Measurements from ENCODE around the gene PAGR1. TPM values are rescaled to one million over a fixed set of nuclear protein-coding genes. Genes with fewer than 3 reads are reported as not detected.

Gene PAGR1
- total and polyA plus RNA-seq, 2 of the 13 experiments (the other 11 are each of a cell fraction or from before 2014, with no cell fraction given) = 9.8 to 66.4 TPM

DNA sequence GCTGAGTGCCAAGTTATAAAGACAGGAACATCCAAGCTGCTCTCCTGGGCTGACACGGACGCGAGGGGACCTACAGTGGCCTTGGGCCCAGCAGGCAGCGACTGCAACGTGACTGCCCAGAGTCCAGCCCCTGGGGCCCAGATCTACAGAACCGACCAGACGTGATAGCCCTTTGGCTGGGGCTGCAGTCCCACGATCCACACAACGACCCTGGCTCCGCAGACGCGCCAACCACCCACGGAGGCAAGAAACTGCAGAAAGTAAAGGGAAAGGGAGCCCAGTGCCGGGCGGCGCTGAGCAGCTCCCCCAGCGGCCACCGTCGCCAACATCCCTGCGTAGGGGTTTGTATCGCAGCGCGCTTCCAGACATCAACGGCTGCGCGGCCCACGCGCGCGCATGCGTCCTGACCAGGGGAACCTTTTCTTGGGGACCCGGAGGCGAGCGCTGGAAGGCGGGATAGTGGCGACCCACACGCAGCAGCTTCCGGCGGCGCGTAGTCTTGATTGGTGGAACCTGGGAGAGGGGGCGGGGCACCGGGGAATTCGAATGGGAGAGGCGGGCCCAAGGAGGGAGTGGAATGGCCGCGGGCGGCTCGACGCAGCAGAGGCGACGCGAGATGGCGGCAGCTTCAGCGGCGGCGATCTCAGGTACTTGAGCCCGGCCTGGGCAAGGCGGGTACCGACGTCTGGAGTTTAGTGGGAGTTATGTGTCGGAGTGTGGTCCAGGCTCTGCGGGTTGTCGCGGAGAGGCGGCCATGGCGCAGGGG is 25.6 kb upstream of the PAGR1 start, which contains the start of gene KIF22 (continued):
- TF ChIP-seq ZBTB20 (CRISPR knock-in tag; IDR thresholded peaks at IDR 0.05; ENCODE audit: borderline replicate concordance, low read depth) (peak; percentile 68; the same call in 1 of the 2 replicates), NRL (CRISPR knock-in tag; IDR thresholded peaks at IDR 0.05; ENCODE audit: borderline replicate concordance) (peak; percentile 95; the same call in 1 of the 2 replicates), RARA (CRISPR knock-in tag; IDR thresholded peaks at IDR 0.05) (peak; percentile 32; the same call in 1 of the 2 replicates), SMAD3 (CRISPR knock-in tag; IDR thresholded peaks at IDR 0.05) (peak; percentile 86), CREM (IDR thresholded peaks at IDR 0.05) (peak; percentile 78), CREM (CRISPR knock-in tag; IDR thresholded peaks at IDR 0.05) (peak; percentile 27; the same call in 1 of the 2 replicates), NCOA2 (CRISPR knock-in tag; IDR thresholded peaks at IDR 0.05) (peak; percentile 14; the same call in 1 of the 2 replicates), ZKSCAN1 (IDR thresholded peaks at IDR 0.05; ENCODE audit: low read length) (no peak), HDAC6 (IDR thresholded peaks at IDR 0.05; ENCODE audit: low read depth, low read length) (no peak), ZBTB1 (CRISPR knock-in tag; IDR thresholded peaks at IDR 0.05; ENCODE audit: borderline replicate concordance) (no peak), STAG1 (CRISPR knock-in tag; IDR thresholded peaks at IDR 0.05) (peak; percentile 75), KLF6 (CRISPR knock-in tag; IDR thresholded peaks at IDR 0.05) (peak; percentile 74; the same call in 1 of the 2 replicates), ZNF232 (CRISPR knock-in tag; IDR thresholded peaks at IDR 0.05; ENCODE audit: borderline replicate concordance) (no peak), SIN3B (IDR thresholded peaks at IDR 0.05; ENCODE audit: low read length) (peak; percentile 94)
- TF ChIP-seq, protein P1, sequence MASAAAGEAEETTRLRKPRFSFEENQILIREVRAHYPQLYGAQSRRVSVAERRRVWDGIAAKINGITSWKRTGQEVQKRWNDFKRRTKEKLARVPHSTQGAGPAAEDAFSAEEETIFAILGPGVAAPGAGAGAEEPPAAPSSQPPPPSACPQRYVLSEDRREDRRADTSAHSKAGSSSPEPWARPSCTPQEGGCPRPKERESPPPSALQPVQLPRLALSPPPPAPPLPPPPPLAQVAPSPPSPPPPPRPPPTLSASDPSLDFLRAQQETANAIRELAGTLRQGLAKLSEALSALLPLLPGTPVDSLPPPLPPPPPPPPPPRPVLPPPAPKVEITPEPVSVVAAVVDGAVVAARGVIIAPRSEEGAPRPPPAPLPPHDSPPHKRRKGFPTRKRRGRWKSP (CRISPR knock-in tag; IDR thresholded peaks at IDR 0.05) = peak; percentile 90
- TF ChIP-seq, protein P2, sequence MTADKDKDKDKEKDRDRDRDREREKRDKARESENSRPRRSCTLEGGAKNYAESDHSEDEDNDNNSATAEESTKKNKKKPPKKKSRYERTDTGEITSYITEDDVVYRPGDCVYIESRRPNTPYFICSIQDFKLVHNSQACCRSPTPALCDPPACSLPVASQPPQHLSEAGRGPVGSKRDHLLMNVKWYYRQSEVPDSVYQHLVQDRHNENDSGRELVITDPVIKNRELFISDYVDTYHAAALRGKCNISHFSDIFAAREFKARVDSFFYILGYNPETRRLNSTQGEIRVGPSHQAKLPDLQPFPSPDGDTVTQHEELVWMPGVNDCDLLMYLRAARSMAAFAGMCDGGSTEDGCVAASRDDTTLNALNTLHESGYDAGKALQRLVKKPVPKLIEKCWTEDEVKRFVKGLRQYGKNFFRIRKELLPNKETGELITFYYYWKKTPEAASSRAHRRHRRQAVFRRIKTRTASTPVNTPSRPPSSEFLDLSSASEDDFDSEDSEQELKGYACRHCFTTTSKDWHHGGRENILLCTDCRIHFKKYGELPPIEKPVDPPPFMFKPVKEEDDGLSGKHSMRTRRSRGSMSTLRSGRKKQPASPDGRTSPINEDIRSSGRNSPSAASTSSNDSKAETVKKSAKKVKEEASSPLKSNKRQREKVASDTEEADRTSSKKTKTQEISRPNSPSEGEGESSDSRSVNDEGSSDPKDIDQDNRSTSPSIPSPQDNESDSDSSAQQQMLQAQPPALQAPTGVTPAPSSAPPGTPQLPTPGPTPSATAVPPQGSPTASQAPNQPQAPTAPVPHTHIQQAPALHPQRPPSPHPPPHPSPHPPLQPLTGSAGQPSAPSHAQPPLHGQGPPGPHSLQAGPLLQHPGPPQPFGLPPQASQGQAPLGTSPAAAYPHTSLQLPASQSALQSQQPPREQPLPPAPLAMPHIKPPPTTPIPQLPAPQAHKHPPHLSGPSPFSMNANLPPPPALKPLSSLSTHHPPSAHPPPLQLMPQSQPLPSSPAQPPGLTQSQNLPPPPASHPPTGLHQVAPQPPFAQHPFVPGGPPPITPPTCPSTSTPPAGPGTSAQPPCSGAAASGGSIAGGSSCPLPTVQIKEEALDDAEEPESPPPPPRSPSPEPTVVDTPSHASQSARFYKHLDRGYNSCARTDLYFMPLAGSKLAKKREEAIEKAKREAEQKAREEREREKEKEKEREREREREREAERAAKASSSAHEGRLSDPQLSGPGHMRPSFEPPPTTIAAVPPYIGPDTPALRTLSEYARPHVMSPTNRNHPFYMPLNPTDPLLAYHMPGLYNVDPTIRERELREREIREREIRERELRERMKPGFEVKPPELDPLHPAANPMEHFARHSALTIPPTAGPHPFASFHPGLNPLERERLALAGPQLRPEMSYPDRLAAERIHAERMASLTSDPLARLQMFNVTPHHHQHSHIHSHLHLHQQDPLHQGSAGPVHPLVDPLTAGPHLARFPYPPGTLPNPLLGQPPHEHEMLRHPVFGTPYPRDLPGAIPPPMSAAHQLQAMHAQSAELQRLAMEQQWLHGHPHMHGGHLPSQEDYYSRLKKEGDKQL (CRISPR knock-in tag; IDR thresholded peaks at IDR 0.05; ENCODE audit: low read depth) = no peak

All from HepG2 (cell line).